Activated CD4-positive, alpha-beta T cell treated with anti-CD3 and anti-CD28 coated beads, Interleukin-2, amount 50 U/mL, for 4 hours (primary cell): ENCODE measurements around the gene RANBP9.

Experiments used
- DNase-seq, 2 experiments: peaks; one replicate each; pipeline ENCODE4 v3.0.0-alpha.2; 2020

The RANBP9 gene

DNA sequence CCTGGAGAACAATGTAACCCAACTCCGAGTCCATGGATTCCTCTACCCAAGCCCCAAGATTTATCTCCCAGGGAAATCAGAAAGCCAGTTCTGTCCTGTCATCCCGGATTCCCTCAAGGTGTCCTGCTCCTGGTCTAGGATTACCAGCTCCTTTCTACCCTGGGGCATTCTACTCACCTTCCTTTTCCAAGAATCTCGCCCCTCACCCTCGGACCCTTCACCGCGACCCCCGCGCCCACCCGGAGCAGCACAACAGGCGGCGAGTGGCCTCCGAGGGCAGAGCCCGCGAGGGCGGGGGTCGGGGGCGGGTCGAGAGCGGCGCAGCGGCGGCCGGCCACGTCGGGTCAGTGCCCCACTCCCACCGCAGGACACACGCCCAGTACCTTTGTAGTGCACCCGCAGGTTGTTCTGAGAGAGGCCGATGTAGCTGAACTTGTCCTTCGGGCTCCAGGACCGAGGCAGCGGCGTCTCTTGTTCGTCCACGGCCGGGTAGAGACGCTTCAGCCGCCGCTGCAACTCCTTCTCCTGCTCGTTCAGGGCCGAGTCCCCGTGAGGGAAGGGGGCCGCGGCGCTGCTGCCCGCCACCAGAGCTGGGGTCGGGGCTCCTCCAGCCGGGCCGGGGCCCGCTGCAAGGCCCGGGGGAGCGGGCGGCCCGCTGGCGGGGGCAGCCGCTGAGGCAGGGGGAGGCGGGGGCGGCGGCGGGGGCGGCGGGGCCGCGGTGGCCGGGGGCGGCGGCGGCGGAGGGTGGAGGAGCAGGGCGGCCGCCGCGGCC lies 897 bp downstream of the RANBP9 start:
- DNase-seq: peak; percentile 17 to 20

DNA sequence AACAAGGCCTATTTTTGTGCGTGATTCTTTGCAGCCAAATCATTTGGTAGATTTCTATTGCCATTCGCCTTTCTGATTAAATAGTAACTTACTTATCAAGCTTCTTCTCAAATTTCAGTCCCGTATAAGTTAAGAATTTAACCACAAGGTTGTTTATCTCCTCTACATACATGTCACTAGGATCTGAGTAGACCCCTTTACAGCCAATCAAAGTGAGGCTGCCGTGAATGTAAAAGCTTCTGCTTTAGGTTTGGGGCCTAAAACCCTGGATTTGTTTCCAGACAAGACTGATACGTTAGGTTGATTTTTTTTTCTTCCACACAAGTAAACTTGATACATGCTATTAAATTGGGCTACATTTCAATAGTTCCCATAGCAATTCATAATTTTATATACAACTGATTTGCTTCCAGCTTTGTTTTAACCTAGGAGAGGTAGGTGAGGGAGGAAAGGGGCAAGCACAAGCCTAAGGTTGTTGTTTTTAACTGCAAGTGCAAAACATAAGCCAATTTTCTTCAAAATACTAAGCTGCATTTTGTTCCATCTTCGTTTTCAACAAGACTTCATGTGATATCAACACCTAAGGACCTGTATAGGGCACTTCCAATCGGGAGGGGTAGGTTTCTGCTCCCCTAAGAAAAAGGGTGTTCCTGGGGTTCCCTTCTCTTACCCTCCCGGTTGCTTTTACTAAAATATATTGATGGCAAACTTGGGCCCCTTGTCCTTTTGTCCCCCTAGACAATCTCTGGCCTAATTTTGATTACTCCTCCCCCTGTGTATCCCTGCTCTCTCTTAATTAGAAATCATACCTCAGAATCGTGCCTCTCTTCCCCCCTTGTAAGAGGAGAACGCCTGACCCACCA lies 1.7 kb downstream of the RANBP9 start:
- no peak for DNase-seq

DNA sequence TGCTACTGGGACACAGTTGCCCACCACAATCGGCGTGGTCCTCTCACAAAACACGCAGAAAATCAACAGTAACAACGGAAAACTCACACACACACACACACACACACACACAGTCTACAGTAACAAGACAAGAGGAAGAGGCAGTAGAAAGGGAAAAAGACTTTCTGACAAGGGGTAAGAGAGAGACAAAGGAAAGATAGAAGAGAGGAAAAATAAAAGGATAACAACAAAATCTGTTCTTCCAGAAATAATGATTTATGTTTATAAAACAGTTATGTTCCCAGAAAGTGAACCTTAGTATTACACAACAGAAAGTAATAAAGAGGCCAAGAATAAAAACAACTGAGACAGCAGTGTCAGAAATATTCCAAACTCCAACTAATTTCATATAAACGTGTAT lies 2.9 kb downstream of the RANBP9 start:
- DNase-seq: no peak

DNA sequence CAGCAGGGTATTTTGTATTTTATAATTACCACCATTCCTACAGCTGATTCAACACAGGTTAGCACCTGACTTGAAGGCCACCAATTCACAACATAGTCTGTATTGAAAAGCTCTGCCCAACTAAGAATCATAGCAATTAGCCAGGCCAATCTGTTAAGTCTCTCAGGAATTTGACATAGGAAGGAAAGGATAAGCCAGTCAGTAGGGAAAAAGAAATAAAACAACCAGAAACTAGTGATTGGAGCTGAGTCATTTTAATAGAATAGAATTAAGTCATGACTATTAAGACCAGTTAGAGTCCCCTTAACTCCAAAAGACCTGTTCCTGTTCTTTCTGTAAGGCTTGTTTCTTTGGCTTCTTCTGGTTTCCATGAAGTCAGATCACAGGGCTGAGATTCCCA lies 8.1 kb downstream of the RANBP9 start:
- no peak for DNase-seq

DNA sequence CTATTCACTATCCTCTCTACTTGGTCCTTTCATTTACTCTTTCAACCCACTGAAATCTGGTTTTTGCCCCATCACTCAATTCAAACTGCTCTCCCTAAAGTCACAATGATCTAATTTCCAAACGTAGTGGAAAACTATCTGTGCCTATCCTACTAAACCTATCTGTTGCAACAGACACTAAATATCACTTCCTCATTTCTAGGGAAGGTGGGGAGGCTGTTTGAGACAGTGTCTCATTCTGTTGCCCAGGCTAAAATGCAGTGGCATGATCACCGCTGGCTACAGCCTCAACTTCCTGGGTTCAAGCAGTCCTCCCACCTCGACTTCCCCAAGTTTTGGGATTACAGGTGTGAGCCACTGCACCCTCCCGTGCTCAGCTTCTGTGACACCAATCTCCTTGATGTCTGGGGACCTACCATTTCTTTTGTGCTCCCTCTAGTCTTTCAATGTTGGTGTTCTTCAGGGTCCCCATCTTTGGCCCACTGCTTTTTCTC lies 8.8 kb downstream of the RANBP9 start:
- DNase-seq: no peak

GRCh38 chr6:13700232-13700631 lies 11.4 kb downstream of the RANBP9 start:
- no peak for DNase-seq

- no peak for DNase-seq
These were observed 12.9 kb downstream of the RANBP9 start for GRCh38 chr6:13698715-13699114.

- no peak for DNase-seq
These were observed 13.8 kb downstream of the RANBP9 start for GRCh38 chr6:13697857-13698256.

GRCh38 chr6:13696226-13696625 lies 15.4 kb downstream of the RANBP9 start:
- no peak for DNase-seq

DNA sequence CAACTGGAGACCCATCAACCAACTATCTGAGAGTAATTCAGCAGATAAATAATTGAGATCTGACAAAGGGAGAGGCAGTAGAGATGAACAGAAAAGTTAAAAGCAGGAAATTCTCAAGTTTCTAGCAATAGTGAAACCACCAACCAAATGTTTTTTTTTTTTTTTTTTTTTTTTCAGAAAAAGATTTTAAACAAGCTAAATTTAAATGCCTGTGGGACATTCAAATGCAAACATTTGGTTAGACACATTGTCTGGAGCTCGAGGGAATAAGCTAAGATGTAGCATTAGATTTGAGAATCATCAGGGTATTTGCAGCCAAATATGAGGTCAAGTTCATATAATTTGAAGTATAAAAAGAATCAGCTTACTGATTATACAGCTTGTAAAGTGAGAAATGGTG lies 16.4 kb downstream of the RANBP9 start:
- no peak for DNase-seq

DNA sequence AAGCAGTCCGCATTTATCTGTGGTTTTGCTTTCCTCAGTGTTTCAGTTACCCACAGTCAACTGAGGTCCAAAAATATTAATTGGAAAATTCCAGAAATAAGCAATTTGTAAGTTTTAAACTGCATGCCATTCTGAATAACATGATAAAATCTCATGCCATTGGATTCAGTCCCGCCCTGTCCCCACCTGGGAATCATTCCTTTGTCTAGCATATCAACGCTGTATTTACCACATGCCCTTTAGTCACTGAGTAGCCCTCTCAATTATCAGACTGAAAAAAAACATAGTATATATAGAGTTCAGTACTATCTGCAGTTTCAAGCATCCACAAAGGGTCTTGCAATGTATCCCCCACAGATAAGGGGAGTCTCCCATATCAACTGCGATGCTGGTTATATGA lies 17.1 kb downstream of the RANBP9 start:
- DNase-seq: no peak

- DNase-seq: no peak
These were observed 22.0 kb downstream of the RANBP9 start for GRCh38 chr6:13689511-13690256.

GRCh38 chr6:13688692-13689196 lies 22.9 kb downstream of the RANBP9 start:
- no peak for DNase-seq

GRCh38 chr6:13687917-13688351 lies 23.7 kb downstream of the RANBP9 start:
- DNase-seq: no peak

DNA sequence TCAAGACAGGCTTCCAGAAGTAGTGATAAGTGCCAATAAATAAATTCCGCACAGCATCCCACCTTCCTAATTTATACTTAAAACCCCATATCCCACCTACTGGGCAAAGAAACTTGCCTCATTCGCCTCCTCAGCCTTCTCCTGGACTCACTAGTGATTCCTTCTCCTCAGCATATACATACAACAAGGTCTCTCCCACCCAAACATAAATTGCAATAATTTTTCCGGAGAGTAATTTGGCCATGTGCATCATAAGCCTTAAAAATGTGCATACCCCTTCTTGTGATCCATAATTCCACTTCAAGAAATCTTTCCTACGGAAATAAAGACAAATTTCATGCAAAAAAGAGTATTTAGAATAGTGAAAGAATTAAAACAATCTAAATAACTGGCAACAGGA lies 26.8 kb downstream of the RANBP9 start:
- DNase-seq: no peak

GRCh38 chr6:13683038-13683437 lies 28.6 kb downstream of the RANBP9 start:
- no peak for DNase-seq

DNA sequence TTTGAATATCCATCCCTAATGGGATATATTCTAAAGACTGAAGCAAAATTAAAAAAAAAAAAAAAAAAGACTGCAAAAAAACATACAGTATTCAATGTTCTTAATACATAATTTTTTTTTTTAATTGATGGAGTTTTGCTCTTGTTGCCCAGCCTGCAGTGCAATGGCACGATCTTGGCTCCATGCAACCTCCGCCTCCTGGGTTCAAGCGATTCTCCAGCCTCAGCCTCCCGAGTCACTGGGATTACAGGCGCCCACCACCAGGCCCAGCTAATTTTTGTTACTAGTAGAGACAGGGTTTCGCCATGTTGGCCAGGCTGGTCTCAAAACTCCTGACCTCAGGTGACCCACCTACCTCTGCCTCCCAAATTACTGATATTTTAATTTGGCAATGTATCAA lies 29.3 kb downstream of the RANBP9 start:
- DNase-seq: no peak

DNA sequence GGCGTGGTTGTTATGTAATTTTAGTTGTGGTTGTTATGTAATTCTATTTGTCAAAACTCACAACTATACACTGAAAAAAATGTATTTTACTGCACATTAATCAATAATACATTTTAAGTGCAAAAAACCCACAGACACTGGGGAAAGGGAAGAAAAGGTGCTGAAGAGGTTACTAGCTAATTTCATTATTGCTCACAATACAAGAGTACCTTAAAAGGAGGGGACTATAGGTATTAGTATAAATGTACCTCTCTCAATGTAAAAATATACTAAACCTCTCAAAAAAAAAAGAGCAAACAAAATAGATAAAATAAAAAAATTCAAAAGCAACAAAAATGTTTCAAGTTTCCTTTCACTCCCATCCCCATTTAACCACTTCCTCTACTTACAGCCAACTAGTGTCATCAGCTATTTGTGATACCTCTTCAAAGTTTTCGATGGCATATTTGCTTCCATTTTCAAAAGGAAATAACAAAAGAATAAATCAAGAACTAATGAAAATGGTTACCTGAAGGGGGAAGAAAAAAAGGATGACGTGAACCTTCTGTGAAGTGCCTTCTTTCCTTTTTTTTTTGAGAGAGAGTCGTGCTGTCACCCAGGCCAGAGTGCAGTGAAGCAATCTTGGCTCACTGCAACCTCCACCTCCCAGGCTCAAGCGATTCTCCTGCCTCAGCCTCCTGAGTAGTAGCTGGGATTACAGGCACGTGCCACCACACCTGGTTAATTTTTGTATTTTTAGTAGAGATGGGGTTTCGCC lies 30.2 kb downstream of the RANBP9 start:
- DNase-seq: no peak

- DNase-seq: no peak
These were observed 31.1 kb downstream of the RANBP9 start for GRCh38 chr6:13680448-13680968.

DNA sequence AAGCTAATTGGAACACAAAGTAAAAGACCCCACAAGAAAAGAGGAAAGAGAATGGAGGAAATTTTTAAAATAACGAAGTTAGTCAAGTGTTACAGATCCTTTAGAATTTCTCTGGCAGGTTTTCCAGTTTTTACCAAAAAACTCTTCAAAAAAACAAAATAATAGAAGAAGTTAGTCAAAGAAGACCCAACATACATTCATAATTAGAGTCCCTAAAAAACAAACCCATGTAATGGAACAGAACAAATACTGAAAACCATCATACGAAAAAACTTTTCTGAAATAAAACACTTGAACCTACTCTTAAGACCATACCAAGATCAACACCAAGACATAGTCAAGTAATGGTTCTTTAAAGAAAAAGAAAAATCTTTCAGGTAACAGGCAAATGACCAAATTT lies 31.6 kb downstream of the RANBP9 start:
- DNase-seq: no peak

- no peak for DNase-seq
These were observed 33.2 kb downstream of the RANBP9 start for GRCh38 chr6:13678255-13678983.
